Fibroblast of skin of right quadriceps (primary cell): ENCODE measurements around the gene TTLL8.

ENCODE experiments used
- DNase-seq: peaks from one replicate; pipeline ENCODE4 v3.0.0-alpha.2; 2013

TTLL8 gene

DNA sequence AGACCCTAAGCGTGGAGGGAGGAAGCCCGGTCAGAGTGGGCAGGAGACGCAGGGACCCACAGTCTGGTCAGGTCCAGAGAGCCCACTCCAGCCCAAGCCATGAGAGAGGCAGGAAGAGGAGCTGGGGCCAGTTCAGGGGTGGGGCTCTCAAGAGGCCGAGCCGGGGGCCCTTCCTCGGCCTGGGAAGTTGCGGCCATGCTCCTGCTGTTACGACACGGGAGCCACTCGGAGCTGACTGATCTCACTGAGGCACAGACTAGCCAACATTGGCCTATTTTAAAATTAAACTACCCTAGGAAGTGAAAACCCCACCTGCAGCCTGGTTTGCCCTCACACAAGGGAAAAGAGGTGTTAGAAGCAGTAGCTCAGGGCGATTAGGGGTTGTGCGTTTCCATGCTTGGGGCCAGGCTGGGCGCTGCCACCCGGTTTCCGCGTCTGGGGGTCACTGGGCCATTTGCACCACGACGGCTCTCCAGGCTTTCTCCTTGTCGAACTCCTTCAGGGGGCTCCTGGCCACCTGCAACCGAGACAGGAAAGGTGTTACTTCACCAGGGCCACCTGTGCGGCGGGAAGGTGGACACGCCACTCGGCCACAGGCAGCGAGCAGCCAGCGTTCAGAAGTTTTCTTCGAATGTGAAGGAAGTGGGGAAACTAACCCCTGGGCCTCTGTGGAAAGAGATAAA is 3.2 kb upstream of the TTLL8 start:
- DNase-seq: no peak

GRCh38 chr22:50060441-50061140 is 2.5 kb upstream of the TTLL8 start:
- no peak for DNase-seq

DNA sequence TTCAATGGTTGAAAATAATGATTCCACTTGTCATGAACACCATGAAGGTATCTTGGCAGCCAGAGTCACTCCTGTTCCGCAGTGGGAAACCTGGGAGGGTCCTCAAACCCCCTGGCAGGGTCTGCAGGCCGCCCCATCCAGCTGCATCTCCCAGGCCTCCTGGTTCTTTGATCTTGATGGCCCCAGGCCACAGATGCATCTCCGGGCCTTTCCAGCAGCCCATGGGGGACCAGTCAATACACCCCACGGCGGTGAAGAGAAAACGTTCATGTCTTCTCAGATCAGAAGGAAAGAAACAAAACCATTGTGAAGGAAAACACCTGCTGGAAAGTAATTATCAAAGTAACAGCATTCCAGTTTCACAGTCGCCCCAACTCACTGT is 1.8 kb upstream of the TTLL8 start:
- no peak for DNase-seq

DNA sequence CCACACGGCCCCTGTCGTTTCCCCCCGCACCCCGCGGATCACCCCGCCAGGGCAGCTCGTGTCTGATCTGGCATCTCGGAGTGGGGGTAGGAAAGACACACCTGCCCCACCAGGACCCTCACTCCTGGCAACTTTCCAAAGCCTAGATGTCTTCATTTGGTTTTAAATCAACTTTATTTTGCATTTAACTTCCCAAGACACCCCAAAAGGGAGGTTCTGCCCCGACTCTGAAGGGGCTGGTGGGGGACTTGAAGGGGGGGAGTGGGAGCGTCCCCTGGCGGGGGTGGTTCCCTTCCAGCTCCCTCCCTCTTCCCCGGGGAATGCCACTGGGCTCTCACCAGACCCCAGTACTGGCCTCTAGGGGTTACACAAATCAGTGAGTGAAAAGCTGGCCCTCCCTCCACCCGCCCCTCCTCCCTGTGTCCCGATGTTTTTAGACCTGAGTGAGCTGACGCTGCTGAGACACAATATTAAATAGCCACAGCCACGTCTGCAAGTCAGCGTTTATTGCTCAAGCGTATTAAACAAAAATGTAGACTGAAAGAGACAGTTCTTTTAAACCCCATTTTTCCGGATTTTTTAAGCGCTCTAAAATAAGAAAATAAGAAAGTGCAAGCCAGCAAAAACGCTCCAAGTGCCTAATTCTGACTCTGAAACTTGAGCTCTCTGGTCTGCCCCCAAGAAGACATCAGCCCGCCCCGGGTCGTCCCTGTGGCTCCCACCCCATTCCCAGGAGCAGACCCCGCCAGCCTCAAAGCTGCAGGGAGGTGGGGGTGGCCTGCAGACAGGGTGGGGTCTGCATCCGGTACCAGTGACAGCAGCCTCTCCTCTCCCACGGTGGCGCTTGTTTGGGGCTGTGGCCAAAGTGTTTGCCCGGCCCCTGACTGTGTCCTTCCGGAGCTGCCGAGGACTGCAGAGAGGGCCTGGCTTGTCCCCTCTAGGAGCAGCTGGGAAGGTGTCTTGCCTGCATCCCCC is 1.1 kb upstream of the TTLL8 start:
- DNase-seq: peak; percentile 39

DNA sequence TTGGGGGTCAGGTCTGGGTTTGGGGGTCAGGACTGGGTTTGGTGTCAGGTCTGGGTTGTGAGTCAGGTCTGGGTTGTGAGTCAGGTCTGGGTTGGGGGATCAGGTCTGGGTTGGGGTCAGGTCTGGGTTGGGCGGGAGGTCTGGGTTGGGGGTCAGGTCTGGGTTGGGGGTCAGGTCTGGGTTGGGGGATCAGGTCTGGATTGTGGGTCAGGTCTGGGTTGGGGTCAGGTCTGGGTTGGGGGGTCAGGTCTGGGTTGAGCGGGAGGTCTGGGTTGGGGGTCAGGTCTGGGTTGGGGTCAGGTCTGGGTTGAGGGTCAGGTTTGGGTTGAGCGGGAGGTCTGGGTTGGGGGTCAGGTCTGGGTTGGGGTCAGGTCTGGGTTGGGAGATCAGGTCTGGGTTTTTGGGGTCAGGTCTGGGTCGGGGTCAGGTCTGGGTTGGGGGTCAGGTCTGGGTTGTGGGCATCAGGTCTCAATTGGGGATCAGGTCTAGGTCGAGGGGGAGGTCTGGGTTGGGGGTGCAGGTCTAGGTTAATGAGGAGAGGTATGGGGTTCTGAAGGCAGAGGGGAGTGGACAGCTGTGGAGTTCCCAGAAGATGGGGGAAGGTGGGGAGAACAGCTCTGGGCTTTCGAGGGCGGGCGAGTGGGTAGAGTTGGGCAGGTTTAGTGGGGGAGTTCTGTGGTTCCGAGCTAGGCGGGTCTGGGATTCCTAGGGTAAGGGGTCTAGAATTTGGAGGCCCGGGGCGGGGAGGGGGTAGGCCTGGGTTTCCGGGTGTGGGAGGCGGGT is 629 bp downstream of the TTLL8 start:
- no peak for DNase-seq

GRCh38 chr22:50056214-50056972 is 1.7 kb downstream of the TTLL8 start:
- DNase-seq: no peak

GRCh38 chr22:50053861-50054260 is 4.2 kb downstream of the TTLL8 start:
- DNase-seq: no peak

- DNase-seq: no peak
Observed at GRCh38 chr22:50051930-50052329, 6.2 kb downstream of the TTLL8 start.

DNA sequence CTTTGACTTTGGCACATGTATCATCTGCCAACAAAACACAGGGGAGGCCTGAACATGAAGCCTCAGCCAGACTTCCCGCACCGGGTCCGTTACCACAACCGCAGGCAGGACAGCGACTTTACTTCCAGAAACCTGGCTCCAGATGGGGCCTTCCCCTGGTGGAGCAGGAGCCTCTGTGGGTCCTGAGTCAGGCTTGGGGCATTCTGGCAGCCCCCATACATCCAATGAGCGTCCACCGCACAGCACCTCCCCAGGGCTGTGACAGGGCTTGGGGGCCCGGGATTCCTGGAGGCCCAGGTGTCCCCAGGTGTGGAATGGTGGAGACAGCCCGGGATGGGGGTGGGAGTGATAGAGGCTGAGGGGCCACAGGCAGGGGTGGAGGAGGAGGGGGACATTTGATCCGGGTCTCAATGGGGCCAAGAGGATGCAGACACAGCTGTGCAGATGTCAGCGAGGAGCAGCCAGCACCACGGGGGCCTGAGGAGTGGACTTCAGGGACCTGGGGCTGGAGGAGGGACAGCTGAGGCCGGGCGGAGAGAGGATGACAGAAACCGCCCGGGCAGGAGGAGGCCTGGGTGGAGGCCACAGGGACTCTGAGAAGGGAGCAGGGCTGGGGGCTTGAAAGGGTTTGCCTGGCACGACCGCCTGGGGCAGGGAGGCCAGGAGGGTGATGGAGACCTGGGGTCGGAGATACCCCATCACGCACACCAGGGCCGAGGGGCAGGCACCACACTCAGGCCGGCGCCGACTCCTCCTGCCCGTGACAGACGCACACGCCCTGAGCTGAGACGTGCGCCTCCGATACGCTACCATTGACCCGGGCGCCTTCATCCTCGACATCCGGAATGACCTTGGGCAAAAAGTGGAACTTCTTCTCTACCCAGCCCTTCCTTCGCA is 8.6 kb downstream of the TTLL8 start:
- DNase-seq: no peak

DNA sequence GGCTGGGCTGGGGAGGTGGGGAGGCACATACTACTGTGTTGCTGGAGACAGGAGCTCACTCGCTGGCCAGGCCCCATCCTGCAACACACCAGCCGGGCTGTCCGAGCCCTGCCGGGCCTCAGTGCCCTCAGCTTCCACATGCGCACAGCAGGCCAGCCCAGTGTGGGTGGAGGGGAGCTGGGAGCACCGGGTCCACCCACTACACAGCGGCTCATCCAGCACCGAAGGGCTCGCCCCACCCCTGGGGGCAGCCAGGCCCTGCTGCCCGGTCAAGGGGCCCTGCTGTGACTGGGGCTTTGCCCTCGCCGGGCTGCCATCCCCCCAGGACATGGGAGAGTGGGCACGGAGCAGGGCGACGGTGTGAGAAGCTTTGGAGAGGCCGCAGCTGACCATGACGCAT is 9.3 kb downstream of the TTLL8 start:
- no peak for DNase-seq

DNA sequence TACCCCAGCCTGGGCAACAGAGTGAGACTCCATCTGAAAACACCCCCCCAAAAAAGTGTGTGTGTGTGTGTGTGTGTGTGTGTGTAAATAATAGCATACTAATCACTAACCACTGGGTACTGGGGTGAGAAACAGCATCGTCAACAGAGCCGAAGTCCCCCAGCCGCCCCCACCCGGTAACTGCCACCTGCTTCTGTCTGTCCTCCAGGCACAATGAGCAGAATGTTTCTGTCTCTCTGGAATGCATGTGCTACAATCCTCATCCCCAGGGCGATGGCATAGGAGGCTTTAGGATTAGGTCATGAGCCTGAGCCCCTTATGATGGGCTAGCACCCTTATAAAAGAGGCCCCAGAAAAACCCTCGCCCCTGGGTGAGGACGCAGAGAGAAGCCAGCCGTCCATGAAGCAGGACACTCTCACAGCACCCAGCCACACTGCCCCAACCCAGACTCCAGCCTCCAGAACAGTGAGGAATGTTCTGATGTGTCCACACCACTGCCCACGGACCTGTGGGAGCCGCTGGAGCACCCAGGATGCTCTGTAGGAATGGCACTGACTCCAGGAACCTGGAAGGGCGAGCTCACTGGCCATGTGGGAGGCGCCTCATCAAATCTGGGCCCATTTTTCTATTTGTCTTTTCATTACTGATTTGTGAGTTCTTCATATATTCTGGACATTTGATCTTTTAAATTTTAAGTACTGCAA is 9.9 kb downstream of the TTLL8 start:
- no peak for DNase-seq

- DNase-seq: no peak
Observed at GRCh38 chr22:50047346-50047745, 10.8 kb downstream of the TTLL8 start.

DNA sequence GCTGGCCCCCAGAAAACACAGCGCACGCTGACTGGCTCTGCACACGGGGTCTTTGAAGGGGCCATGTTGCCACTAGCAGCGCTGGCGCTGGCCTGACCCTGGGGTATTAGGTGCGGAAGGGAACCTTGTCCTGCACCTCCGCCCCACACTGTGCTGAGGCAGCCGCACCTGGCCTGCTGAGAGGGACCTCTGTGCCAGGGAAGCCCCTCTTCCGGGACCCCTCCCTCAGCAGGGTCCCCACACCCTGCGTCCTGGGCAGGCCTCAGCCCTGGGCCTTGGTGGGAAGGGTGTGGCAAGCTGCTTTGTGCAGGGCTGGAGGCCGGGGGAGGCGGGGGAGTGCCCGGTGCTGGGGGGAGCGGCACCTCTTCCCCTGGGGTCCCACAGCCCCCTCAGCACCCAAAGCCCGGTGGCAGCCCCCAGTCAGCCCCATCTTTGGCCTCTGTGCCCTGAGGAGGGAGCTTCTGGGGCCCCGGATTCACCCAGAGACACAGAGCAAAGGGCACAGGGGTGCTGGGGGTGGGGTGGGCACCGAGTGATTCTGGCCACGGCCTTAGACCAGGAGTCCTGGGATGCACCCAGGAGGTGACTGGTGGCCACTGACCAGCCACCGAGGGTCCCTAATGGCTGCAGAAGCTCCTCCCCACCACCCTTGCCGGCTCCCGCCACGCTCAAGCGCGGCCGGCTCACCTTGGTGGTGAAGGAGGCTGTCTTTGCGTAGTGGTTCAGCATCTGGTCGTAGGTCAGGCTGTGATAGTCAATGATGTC is 11.4 kb downstream of the TTLL8 start:
- DNase-seq: no peak

DNA sequence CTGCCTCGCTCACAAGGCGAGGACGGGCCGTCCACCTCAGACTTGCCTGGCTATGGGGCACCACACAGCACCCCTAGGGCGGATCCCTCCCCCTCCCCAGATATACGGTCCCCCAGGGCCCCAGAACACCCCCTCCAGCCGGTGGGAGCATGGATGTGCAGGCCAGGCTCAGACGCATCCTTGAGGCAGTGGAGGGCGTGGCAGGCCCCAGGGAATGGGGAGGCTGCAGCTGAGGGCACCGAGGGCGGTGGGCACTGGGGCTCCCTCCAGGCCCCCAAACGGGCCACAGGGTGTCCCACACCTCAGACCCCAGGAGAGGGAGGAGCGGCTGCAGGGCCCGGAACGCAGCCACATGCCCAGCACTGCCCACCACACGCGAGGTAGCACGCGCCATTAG is 12.1 kb downstream of the TTLL8 start:
- DNase-seq: no peak

DNA sequence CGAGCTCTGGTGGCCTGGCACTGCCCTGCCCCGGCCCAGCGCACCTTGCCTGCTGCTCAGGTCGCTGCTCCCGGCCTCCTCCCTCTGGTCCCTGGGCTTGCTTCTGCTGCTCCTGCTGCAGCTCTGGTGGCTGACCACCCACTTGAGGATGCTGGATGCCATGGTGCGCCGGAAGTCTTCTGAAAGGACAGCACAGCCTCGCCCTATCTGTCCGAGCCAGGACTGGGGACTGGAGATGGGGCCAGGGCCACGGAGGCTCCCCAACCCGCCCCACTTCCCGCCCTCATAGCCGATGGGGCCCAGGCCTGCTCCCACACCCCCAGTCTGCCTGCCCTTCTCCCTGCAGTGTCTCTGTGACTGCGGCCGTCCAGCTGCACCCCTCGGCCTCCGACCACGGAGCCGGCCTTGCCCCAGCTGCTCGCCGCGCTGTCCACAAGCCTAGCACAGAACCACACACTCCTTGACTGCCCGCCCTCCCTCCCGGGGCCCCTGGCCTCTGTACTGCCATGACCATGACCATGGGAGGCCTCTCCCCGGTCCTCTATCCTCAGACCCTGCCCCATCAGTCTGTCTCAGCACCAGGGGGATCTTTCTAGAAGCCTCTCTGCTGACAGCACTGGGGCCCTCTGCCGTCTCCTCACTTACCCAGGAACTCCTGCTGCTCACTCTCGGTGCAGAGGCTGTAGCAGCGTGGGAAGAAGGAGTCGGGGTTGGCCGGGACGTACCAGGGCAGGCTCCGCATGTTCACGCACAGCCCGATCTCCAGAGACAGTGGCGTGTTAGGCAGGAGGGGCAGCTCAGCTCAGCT is 12.7 kb downstream of the TTLL8 start:
- DNase-seq: no peak

DNA sequence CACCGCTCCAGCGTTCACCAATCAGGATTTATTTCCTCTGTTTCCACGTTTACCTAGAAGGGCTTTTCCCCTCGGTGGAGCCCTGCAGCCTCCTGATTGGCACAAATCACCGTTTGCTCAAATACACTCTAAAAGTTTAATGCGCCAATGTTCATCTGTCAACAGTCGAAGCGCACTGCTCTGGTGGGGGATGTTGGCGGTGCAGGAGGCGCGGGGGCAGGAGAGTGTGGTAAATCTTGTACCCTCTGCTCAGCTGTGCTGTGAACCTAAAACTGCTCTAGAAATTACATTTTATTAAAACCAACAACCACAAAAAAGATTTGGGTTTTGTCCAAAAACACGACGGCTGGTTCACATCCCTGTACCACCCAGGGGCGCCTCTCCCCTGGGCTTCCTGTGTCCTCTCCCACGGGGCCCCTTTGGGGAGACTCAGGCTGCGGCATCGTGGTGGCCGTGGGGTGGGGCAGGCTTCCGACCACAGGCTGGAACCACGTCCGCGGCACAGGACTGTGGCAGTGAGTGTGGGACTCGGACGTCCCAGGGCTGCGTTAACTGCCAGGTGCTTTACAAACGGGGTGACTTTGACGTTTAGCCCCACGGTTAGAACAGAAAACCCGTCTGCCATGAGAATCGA is 13.5 kb downstream of the TTLL8 start:
- no peak for DNase-seq

DNA sequence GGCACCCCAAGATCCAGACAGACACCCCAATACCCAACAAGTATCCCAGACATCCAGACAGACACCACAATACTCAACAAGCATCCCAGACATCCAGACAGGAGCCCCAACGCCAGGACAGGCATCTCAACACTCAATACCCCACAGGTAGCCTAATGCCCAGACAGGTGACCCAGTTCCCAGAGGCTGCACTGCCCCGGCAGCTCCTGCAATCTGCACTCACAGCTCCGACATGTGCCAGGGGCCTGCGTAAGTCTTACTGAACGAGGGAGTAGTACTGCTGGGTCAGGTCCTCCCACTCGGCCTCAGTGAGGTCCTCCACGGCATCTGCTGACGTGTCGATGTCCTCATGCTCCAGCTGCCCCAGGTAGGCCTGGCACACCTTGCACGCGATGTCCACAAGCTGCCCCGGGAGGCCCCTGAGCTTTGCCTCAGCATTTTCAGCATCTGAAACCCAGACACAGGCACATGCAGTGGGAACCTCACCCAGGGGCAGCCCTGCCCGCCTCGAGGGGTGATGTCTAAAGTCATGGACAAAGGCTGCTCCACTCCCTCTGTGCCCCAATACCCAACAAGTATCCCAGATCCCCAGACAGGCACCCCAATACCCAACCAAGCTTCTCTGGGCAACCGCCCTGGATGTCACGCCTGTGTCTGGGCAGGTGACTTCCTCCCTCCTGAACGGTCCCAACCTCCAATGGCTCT is 16.6 kb downstream of the TTLL8 start:
- DNase-seq: no peak
